Measurements from ENCODE around the gene RPA3.

DNA sequence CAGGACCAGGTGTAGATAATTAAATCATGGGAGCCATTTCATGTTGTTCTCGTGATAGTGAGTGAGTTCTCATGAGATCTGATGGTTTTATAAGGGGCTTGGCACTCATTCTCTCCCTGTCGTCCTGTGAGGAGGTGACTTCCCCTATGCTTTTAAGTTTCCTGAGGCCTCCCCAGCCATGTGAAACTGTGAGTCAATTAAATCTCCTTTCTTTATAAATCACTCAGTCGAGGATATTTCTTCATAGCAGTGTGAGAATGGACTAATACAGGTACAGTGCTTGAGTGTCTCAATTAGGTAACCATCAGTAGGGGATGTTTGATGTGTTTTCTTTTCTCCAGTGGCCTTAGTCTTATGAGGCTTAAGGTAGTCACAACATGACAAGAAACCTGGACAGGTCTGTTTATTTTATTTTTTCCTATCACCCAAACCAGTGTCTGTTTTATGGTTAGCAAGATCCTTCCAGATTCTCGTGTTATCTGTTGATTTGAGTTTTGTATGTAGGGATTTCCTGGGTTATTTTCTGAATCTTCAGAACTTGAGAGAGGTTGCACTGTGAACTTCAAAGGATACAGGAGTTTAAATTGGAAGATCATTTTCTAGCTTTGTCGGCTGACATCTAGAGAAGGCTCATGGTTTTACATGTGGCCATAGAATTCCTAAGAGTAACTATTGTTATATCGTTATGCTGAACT is 45.7 kb downstream of the RPA3 start:
- TF ChIP-seq POLR2AphosphoS5 (IDR thresholded peaks at IDR 0.05) (no peak), POLR2A (IDR thresholded peaks at IDR 0.05) (no peak)
- TF ChIP-seq, protein P1, sequence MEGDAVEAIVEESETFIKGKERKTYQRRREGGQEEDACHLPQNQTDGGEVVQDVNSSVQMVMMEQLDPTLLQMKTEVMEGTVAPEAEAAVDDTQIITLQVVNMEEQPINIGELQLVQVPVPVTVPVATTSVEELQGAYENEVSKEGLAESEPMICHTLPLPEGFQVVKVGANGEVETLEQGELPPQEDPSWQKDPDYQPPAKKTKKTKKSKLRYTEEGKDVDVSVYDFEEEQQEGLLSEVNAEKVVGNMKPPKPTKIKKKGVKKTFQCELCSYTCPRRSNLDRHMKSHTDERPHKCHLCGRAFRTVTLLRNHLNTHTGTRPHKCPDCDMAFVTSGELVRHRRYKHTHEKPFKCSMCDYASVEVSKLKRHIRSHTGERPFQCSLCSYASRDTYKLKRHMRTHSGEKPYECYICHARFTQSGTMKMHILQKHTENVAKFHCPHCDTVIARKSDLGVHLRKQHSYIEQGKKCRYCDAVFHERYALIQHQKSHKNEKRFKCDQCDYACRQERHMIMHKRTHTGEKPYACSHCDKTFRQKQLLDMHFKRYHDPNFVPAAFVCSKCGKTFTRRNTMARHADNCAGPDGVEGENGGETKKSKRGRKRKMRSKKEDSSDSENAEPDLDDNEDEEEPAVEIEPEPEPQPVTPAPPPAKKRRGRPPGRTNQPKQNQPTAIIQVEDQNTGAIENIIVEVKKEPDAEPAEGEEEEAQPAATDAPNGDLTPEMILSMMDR (IDR thresholded peaks at IDR 0.05): no peak
